OCI-LY1 (cell line): Measurements from ENCODE around the gene CTSH.

ENCODE experiments used
- EZH2 ChIP-seq: fragments of 200-600 bp; sonication (generic), shearing (Covaris generic); IDR thresholded peaks from 2 replicates; pipeline ENCODE4 v1.8.0; 2017; ENCODE audit warnings: borderline replicate concordance, mixed run types, mild to moderate bottlenecking, antibody characterized with exemption, low read length, moderate library complexity, mixed read lengths
- TF ChIP-seq, protein P1 (sequence below): fragments of 200-600 bp; sonication (generic), shearing (Covaris generic); IDR thresholded peaks from 2 replicates; pipeline ENCODE4 v1.5.1; 2017; ENCODE audit warnings: mild to moderate bottlenecking, antibody characterized with exemption, low read length, moderate library complexity, mixed read lengths

DNA sequence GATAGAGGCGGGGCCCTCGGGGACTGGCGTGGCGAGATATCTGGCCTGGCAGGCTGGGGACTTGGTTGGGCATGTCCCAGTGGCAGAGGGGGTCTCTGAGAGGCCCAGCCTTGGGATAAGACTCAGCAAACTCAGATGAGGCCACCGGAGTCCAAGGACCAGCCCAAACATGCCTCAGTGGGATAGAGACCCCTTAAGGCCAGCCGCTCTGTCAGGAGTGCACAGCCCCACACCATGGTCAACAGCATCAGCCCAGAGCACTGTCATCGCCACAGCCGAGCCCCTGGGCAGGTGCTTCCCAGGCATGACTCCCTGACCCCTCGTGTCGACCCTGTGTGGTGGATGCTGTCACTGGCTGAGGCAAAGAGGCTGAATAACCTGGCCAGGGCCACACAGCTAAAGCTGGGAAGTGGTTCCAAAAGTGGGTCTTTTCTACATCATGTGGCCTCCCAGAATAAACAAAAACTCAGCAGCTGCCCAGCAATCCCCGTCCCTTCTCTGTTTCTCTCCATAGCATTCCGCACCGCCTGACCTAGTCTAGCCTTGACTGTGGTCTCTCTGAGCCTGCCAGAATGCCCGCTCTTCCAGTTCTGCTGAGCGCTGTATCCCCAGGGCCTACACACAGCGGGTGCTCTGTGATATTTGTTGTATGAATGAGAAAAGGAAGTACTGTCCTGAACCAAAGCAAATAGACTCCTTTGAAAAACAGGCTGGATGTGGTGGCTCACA, 15.1 kb downstream of the CTSH start:
- TF ChIP-seq, protein P1, sequence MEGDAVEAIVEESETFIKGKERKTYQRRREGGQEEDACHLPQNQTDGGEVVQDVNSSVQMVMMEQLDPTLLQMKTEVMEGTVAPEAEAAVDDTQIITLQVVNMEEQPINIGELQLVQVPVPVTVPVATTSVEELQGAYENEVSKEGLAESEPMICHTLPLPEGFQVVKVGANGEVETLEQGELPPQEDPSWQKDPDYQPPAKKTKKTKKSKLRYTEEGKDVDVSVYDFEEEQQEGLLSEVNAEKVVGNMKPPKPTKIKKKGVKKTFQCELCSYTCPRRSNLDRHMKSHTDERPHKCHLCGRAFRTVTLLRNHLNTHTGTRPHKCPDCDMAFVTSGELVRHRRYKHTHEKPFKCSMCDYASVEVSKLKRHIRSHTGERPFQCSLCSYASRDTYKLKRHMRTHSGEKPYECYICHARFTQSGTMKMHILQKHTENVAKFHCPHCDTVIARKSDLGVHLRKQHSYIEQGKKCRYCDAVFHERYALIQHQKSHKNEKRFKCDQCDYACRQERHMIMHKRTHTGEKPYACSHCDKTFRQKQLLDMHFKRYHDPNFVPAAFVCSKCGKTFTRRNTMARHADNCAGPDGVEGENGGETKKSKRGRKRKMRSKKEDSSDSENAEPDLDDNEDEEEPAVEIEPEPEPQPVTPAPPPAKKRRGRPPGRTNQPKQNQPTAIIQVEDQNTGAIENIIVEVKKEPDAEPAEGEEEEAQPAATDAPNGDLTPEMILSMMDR = no peak
- no peak for TF ChIP-seq EZH2
